ENCODE measurements around the gene NCKAP1.
A peak's percentile ranks its signal among the peaks of the same experiment; 100 is the strongest.

The NCKAP1 gene

GRCh38 chr2:182951948-182952663, 86.2 kb downstream of the NCKAP1 start:
- no peak for DNase-seq (ENCODE audit: low spot score)

GRCh38 chr2:182950546-182950945, 87.7 kb downstream of the NCKAP1 start:
- no peak for DNase-seq (ENCODE audit: low spot score)

DNA sequence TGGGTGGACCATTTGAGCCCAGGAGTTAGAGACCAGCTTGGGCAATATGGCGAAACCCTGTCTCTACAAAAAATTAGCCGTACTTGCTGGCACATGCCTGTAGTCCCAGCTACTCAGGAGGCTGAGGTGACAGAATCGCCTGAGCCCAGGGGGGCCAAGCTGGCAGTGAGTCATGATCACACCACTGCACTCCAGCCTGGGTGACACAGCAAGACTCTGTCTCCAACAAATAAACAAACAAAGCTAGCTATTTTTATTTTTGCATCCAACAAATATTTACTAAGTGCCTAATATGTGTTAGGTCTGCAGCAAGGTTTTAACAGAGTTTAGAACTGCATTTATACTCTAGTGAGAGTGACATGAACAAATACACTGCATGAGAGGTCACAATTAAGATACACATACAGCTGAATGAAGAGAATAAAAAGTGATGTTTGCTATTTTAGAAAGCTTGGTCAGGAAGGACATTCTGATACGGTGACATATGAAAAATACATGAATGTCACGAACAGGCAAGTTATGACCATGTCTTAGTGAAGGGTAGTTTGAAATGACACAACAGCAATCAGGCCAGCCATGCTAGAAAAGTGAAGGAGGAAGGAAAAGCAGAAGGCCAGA, 88.6 kb downstream of the NCKAP1 start:
- peak; percentile 12 for DNase-seq (ENCODE audit: low spot score)

- DNase-seq (ENCODE audit: low spot score), result no peak
Measured at GRCh38 chr2:182949052-182949451, 89.2 kb downstream of the NCKAP1 start.

DNA sequence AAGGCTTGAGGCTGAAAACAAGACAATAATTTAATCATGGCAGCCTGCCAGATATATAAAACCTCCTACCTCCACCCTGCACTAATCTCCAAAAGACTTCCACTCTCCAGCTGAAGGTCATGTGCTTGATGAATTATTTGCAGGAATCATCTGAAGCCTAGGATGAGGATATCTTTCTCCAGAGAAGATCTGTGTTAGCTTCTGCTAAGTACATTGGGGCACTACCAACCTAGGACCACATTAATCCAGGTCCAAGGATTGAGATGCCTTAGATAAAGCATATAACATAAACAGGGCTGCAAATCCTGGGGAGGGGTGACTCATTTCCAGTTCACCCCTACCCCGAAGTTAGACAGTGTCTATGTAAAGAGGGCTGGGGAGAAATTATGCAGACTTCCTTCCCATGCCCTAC, 91.3 kb downstream of the NCKAP1 start:
- DNase-seq (ENCODE audit: low spot score), result no peak

DNA sequence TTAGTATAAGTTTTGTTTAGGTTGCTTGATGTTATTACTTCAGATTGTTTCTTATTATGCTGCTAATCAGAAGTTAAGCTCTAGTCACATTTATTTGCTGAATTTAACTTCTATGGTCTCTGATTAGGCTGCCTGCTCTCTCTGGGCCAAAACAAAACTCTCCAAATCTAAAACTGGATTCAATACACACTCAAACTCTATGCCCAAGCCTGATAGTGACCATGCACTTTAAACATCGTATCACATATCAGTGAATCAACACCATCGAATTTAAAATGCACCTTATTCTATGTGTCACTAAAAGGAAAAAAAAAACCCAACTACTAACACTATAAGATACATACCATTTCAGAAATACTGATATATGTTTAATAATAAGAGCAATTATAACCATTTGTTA, 94.9 kb downstream of the NCKAP1 start:
- no peak for DNase-seq (ENCODE audit: low spot score)

DNA sequence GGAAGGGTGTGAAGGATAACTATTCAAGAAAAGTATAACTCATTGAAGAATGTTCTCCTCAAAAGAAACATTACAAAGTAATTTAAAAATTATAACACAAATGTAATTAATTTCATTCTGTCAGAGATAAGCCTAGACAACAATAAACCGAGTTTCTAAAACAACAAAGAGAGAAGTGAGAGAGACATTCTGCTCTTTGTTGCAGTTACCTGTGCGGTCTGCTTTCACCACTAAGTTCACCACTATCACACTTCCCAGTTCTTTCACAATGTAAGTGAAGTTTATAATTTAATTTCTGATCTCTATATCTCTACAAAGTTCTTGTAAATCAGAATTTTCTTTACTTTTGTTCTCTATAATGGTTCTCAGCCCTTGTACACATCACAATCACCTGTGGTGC, 95.5 kb downstream of the NCKAP1 start:
- DNase-seq (ENCODE audit: low spot score), result no peak

DNA sequence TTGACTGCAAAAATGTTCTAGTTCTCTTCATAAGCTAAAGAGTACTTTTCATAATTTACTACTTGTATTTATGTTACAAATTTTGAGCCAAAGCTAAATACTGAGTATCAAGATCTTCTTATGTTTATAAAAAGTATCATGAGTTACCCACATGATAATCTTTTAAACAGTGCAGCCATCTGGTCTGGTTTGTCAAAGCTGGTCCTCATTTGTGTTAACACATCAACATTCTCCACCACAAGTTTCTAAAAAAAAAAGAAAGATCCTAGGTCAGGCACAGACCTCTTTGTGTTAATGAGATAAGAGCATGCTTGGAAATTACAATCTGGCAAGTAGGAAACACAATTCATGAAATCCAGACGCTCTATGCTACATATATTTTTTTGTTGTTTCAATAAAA, 96.3 kb downstream of the NCKAP1 start:
- no peak for DNase-seq (ENCODE audit: low spot score)

- DNase-seq (ENCODE audit: low spot score), result no peak
Measured at GRCh38 chr2:182941121-182941722, 97.0 kb downstream of the NCKAP1 start.

GRCh38 chr2:182937870-182938269, 100.4 kb downstream of the NCKAP1 start:
- no peak for DNase-seq (ENCODE audit: low spot score)

- DNase-seq (ENCODE audit: low spot score), result no peak
Measured at GRCh38 chr2:182933629-182934028, 104.6 kb downstream of the NCKAP1 start.

- DNase-seq (ENCODE audit: low spot score), result no peak
Measured at GRCh38 chr2:182929972-182930371, 108.3 kb downstream of the NCKAP1 start.

- peak; percentile 26 for DNase-seq (ENCODE audit: low spot score)
Measured at GRCh38 chr2:182924306-182924705, 114.0 kb downstream of the NCKAP1 start.

DNA sequence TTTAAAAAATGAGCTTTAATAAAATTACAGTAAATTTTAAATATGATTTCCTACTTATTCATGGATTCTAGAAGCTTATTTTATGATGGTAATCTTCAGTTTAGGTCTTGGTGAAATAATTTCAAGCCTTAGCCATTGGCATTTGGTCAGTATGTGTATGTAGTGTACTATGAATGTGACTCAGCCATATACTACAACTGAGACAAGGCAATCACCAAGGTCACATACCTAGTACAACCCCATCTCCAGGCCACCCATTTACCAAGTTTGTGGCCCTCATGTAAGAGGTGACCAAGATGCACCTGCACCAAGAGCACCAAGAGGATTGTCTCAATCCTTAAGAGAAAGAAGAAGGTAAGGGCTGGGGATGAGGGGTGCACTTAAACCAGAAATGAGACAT, 117.0 kb downstream of the NCKAP1 start:
- no peak for DNase-seq (ENCODE audit: low spot score)

DNA sequence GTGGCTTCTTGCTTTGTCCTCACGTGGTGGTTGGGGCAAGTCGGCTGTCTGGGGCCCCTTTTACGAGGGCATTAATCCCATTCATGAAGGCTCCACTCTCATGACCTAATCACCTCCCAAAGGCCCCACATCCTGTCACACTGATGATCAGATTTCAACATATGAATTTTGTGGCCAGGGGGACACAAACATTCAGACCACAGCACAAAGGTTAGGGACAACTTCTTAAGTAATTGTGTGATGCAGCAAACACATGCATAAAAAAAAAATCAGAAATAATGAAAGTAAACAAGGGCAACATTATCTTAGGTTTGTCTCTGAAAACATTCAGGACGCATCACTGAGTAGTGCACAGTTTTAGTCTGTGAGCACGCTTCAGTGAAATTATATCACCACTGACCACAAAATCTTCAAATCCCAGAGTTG, 117.6 kb downstream of the NCKAP1 start:
- DNase-seq (ENCODE audit: low spot score), result no peak

DNA sequence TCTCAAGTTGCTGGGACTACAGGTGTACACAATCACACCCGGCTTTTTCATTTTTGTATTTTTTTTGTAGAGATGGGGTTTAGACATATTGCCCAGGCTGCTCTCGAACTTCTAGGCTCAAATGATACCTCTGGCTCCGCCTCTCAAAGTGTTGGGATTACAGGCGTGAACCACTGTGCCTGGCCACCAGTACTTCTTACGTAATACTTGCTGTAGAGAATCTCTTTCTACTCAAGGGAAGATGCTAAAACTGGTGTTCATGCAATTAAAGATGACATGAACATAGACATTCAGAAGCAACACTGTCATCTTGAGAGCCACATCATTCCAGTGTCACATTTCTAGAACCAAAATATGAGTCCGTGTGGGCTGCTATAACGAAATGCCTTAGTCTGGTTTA, 118.2 kb downstream of the NCKAP1 start:
- DNase-seq (ENCODE audit: low spot score), result no peak

DNA sequence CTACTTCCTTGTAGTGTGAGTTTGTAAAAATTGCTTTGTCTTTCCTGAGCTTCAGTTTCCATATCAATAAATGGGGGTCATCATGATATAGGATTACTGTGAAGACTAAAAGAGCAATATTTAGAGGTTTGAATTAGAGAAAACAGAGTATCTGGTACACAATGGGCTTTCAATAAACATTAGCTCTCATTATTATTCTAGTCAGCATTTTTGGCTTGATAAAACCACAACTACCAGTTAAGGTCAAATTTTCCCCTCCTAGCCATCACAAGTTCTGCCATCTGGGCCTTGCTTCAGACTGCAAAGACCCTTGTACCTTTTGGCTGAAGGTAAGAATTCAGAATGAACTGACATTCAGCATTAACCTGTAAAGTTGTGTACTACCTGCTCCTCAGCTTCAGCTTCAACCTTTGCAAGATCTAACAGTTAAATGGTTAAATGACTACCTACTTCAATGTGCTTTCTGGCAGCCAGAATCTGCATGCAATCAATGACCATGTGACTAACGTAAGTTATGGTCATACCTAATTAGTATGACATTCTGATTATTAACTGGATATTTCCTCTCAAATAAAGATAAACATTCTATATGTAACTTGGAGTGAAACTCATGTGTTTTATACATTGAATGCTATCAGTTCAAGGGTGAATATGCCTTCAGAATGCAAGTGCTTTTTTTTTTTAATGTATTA, 119.2 kb downstream of the NCKAP1 start:
- no peak for DNase-seq (ENCODE audit: low spot score)

DNA sequence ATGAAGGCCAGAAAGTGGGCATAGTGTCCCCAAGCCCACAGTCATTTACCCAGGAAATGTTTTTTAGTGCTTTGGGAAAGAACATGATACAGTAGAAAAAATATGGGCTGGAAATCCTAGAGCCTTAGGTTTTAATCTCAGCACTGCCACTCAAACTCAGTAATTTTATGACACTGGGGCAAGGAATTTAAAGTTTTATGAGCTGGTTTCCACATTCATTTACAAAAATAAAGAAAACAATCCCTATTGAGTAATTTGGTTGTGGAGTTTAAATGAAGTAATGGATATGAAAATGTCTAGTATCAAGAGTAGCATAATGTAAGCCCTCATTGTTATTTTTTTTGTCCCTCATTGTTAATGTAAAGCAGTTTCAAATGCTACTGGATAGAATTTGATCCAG, 120.3 kb downstream of the NCKAP1 start:
- no peak for DNase-seq (ENCODE audit: low spot score)

DNA sequence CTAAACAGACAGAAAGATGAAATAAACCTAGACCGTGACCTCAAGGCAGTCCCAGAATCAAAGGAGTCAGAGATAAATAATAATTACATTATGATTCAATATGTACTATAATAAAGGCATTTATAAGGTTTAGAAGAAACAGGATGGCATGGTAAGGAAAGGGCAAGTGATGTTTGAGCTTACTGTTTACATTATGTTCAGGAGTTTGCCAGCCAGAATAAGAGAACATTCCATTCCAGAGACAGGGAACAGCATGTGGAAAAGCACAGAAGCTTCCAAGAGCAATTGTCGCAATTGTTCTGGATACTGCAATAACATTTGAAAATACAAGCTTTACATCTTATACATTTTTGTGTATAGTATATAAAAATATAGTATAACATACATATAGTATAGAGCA, 121.8 kb downstream of the NCKAP1 start:
- DNase-seq (ENCODE audit: low spot score), result no peak

DNA sequence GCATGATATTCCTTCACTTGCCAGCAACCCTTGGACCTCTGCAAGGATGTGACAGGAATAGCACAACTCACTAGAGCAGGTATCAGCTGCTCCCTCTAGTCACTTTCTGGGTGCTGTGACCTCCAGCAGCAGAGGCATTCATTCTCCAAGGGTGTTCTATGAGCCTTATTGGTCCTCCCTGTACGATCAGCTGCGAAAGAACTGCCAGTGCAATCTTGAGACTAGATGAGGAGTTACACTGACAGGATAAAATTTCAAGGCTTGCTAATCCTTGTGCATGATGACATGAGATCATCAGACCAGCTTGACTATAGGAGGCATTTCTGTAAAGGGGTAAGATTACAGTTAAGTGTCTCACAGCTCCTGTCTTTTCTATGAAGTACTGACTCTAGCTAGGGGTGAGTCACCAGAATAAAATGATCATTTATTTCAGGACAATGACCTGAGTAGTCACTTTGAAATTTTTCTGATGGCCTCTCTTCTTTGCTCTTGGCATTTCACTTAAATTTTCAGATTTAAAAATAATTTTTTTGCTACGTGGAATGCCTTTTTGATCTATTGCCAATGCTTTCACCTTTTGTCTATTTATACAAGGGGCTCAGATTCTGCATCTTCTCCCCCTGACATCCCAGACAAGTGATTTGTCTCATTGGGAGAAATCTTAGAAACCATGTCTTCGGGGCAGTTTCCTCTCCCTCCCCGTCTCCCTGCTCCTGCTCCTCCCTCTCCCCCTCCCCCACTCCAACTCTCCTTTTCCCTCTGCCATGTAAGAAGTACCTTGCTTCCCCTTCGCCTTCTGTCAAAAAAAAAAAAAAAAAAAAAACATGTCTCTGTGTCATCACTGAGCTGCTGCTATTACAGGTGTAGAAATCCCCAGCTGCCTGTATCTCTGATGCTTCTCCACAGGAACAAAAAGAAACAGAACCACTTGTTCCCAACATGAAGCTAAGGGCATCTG, 122.6 kb downstream of the NCKAP1 start:
- DNase-seq (ENCODE audit: low spot score), result peak; percentile 68

GRCh38 chr2:182914852-182915251, 123.4 kb downstream of the NCKAP1 start:
- DNase-seq (ENCODE audit: low spot score), result no peak

GRCh38 chr2:182913064-182913463, 125.2 kb downstream of the NCKAP1 start:
- no peak for DNase-seq (ENCODE audit: low spot score)

Measured in RKO (cell line).